ENCODE results near the gene VPS8.

Gene VPS8

DNA sequence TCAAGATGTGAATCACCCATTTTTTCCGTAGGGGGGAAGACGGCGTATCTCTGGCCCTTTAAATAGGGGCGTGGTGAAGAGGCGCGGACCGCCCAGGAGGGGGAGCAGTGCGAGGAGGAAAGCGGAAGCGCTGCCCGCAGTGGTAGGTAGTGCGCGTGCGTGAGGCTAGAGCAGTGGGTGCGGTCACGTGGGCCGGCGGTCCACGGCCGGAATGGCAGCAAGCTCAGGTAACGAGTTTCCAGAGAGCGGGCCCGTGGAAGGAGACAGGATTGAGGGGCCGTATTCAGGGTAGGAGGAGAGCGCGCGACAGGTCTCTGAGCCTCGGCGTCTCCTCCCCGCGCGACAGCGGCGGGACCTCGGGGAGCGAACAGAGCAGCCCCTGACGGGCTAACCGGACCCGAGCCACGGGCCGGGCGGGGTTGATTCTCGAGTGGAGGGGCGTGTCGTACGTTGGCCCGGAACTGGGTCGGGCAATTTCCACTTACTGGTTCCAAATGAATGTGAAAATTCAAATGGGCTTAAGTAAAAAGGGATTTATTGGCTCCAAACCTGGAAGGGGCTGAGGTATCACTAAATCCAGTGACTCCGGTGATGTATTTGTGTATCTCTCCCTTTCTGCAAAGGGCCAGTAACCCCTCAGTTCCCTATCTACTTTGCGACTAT, at the start of gene VPS8:
TSS of gene VPS8 (plus strand) at position 168 of the 663 bp plus-strand sequence. CDS start 12,467 bp downstream, outside the sequence.
- peak; percentile 92 to 95 for DNase-seq

DNA sequence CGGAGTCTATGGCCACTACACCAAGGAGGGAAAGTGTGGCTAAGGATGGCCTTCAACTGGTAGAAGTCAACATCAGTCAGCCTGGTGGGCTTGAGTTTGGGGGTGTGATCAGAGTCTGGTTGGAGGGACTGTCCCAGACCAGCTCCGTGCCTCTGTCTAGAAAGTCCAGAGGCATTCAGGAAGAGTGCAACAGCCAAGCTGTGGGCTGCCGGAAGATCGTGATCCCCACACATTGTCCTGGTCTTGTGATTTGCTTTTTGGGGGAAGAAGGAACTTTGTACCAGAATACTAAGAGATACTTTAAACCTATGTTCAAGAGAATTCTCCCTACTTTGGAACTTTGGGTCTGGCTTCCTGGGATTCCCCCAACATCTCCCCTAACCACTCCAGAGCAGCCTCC, 47.8 kb upstream of the VPS8 start:
- no peak for DNase-seq

DNA sequence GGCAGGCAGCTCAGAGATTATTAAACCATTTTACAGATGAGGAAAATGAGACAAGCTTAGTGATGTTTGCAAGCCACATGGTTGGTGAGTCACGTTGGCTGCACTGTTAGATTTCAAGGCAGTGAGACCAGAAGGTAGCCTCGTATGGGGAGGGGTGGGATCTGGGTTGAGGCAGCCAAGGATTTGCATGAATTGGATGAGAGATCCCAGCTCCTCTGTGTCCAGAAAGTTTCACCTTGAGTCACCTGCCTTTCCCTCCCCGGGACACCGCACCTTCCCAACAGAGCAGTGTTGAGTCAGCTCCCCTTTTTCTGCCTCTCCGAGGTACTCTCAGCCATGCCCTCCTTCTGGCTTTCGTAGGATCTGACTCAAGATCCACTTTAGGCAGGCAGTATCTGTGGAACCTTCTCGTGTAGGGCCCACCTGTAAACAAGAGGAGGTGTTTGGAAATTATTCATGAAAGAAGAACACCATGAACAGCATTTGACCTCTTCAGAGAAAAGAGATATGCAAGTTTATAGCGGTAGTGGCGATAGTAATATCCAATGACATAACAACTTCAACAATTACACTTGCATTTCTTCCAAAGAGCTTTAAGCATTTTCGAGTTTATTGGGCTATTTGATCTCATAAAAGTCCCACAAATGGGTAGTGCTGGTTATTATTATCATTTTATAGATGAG, 46.8 kb upstream of the VPS8 start:
- no peak for DNase-seq

DNA sequence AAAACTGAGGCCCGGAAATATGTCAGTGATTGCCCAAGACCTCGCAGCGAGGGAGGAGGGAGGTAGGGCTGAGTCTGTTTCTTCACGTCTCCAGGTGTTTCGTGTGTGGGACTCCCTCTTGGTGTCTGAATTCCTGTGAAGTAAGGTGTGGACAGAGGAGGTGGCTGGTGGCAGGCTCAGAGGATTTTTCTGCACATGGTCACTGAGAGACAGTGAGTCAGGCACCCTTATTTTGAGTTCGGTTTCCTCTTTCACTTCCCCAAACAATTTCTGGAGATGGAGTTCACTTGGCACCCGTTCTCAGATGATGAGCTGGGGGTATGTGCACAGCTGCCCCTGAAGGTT, 46.3 kb upstream of the VPS8 start:
- DNase-seq: no peak

DNA sequence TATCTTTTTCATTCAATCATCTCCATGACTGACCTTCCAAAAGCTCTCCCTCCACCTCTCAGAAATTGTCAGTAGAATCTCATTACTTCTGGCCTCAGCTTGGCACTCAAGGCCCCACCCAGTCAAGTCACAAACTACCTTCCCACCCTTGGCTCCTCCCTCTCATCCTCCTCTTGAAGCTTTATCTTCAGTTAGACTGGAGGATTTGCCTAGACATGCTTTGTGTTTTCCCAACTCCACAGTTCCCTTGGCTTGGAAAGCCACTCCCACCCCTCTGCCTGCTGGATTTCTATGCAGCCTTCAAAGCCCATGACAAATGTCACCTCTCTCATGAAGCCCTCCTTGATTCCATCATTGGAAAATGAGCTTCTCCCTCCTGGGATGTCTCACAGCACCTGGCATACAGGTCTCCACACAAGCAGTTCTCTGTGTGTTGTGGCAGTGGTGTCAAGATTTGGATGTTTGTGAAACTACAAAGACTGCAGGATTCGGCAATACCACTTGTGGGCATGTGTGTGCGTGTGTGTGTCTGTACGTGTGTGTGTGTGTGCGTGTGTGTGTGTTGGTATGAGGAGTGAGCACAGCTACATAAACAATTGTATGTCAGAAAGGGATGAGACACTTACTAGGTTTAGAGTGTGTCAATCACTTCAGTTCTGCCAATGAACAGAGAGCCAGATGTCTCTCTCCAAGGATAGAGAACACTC, 45.3 kb upstream of the VPS8 start:
- no peak for DNase-seq

GRCh38 chr3:184767377-184767776, 44.6 kb upstream of the VPS8 start:
- DNase-seq: no peak

DNA sequence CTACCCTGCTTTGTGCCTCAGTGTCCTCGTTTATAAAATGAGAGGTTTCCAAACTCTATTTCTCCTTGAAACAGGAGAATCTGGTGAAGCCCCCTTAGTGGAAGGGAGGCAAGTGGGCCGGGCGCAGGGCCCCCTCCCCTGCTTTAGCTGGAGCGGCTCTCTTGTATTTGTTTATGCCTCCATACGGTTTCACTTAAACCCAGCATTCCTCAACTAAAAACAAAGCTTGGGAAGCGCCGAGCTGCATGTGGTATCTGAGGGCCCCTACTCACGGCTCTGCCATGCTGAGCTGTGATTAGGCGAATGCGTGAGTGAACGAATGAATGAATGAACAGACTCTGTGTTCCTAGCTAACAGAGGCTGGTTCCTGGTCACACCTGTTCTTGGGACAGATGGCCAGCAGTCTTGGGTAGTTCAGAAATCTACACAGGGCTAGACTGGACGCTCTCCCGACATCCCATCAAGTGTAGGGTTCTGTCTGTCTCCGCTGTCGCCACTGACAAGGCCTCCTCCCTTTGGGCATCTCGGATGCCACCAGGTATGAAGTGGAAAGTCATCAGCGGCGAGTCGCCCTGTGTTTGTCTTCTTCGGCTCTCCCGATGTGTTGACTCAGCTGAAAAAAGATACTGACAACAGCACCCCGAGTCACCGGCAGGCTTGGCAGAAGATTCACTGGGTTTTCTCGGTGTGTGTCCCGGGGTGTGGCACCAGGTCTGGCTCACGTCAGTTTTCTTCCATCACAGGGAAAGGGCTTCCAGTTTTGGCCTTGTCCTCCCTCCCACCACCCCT, 42.4 kb upstream of the VPS8 start:
- DNase-seq: no peak

DNA sequence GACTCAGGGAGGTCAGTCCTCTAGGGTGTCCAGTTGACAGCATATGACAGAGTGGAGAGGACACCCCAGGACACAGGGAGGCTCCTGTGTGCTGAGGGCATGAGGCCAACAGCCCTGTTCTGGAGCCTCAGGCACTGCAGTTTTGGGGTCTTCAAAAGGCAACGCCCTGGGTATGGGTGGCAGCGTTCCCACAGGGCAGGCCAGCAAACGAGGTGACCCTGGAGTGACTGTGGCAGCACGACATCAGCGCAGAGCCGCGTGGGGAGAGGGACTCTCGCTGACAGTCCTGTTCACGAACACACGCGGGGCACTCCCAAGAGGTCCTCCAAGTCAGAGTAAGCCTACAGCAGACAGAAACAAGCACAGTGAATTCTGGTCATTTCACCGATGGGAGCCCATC, 41.4 kb upstream of the VPS8 start:
- DNase-seq: no peak

DNA sequence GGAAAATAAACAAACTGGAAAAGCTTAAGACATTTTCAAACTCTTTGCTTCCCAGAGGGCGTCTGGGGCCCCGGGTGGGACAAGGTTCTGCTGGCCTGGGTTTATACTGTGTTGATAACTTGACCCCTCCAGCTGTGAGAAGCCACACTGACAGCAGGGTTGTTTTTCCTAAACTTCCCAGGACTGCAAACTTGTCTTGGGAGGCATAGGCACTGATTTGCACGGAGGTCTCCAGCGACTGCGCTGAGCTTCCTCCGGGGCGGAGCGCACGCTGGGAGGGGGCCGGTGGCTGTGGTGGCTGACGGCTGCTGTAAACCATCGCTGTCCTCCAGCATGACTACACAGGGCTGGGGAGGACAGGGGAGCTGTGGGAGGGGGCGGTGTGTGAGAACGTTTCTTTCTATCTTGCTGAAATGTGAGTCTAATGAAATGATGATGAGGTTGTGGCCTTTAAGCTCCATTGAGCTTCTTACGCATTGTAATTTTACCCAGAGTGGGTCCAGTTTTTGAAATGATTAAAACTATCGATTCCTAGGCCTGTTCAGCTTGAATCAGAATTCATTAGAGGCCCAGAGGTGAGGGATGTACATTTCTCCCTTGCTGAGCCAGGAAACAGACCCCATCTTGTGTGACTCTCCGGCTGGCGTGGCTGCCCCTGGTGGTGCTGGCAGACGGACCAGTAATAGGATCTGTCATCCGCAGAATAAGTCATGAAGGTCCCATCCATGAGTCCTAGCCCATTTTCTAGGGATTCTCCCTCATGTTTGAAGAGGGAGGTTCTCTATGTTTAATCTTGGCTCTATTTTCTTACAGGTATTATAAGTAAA, 40.5 kb upstream of the VPS8 start:
- DNase-seq: no peak

- no peak for DNase-seq
Measured at GRCh38 chr3:184772667-184773272, 39.2 kb upstream of the VPS8 start.

DNA sequence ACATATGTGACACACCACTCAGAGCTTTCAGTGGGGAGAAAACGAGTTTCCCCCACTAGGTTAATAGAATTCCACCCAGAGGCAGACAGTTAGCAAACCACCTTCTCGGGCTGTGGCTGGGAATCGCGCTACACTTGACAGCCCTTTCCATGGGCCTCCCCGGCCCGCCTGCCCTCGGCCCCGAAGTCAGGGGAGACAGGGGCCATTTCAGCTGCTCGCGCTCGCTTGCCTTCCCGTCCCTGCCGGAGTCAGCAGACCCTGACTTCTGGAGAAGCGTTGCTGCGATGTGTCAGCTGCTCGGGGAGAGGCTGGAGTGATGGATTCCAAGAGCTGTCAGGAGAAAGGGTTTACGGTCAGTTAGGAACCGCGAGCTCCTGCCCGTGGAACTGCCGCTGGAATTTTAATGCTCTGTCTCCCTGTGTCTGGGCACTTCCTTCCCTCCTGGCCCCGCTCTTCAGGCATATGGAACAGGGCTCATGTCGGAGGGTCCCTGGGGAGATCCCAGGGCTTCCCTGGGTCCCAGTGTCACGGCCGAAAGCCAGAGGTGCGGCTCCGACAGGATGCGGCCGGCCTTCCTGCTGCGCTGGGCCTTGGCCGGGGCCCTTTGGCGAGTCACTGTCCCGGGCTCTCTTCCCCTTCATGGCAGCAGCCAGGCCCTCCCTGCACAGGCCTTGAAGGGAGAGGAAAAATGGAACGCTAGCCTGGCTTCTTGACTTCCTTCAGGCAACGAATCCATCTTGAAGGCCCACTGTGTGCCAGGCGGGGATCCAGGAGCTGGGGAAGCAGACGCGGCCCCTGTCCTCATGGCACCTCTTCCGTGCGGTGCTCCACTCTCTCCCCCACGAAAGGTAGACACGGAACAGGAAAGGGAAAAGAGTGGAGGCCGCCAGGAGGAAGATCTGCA, 38.4 kb upstream of the VPS8 start:
- no peak for DNase-seq

DNA sequence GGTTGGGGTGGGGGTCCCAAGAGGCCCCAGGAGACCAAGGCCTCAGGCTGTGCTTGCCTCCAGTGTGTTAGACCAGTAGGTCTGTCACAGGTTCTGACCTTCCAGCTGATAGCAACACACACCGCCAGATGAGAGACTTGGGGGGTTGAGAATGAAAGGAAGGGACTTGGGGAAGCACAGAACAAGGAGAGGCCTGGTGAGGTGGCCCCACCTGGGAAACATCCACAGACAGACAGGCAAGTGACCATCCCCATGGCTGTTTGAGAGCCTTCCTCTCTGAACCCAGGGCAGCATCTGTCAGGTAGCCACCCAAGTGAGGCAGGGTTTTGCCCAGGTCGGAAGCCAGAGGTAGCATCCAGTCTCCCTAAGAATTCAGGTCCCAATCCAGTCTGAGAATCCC, 35.0 kb upstream of the VPS8 start:
- DNase-seq: no peak

GRCh38 chr3:184777566-184778356, 34.2 kb upstream of the VPS8 start:
- peak; percentile 81 to 83 for DNase-seq

GRCh38 chr3:184778426-184779332, 33.3 kb upstream of the VPS8 start:
- no peak for DNase-seq

DNA sequence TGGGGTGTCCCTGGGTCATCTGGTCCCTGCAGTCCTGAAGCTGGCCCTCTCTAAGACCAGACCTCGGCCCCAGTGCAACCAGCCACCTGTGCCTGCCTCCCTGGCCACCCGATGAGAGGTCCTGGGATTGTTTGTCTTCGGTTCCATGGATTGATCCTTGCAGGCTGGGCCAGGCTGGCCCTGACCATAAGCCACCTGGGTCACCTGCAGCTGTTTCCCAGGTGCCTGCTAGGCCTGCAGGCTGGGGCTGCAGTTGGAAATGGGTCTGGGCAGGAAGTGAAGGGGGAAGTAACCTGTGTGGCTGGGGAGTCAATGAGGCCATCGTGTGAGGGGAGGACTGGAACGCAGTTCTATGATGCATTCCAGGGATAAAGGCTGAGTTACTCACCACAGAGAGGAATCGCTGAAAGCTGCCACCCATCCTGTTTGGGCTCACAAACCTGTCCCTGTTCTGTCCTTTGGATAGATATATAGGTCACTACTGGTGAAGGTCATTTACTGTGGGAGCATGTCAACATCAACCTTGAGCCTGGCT, 30.9 kb upstream of the VPS8 start:
- DNase-seq: no peak

DNA sequence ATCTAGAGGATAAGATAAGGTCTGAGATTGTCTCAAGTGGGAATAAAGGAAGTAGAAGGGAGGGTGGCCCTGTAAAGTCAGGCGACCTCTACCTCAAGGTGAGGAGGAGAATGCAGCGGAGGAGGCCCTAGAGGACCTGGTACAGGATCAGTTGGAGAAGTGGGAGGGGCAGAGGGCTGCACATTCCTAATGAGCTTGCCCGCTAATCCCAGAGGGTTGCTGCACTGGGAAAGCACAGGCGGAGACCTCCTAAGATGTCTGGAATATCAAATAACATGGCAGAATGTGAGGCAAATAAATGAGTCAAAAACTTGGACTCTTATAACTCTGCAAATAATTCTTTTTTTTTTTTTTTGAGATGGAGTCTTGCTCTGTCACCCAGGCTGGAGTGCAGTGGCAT, 30.2 kb upstream of the VPS8 start:
- DNase-seq: no peak

DNA sequence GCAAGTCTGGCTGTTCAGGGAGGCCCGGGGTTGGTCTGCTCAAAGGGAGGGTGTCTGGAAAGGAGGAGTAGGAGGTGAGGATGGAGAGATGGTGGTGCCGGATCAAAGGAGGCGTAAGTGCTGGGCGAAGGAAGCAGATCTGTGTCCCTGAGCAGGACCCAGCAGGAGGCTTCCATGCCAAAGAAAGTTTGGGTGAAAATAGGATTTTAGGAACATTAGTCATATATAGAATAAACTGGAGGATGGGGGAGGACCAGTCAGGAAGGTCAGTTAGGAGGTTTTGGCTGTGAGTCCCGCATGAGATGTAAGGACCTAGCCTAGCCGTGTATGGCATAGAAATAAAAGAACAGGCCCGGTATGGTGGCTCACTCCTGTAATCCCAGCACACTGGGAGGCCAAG, 28.6 kb upstream of the VPS8 start:
- DNase-seq: no peak

DNA sequence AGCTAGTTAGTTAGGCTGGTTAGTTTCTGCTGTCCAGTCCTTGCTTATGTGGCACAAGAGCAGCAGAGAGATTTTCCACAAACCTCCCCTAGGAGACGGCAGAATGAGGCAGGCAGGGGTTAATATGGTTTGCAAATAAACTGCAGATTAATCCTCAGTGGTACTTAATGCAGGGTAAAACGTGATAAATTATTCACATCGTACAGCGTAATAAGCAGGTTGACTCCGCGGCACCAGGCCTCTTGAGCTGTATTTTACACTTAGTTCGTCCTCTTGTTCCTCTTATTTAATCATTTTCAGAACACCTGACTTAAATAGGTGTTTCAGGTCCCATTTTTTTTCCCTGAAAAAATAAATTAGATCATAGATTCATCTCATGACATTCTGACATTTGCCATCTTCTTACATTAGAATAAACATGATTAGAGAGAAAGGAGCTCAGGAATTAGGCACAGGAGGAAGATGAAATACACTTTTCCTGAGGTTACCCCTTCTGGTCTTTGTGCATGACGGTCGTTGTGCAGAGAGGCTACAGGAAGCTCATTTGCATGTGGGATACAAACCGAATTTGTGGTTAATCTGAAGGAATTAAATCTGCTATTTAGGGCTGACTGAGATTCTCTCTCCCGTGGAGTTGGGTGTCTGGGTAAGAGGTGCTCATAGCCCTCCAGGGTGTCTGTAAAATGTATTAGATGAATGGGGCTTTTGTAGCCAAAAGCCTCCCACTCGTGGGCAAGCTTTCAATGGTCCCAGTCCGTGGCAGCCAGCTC, 27.1 kb upstream of the VPS8 start:
- DNase-seq: no peak
